ENCODE measurements around the gene WDR20. TPM values are rescaled to one million over a fixed set of nuclear protein-coding genes. Genes with fewer than 3 reads are reported as not detected.
"Not testable (repeated sequence)": the region's sequence is repeated elsewhere in the genome, so short reads cannot be mapped to it uniquely, and the experiment has no call there.

WDR20 gene
- polyA plus RNA-seq, 3 donors = 6.8 to 17.8 (median 8.8) TPM

DNA sequence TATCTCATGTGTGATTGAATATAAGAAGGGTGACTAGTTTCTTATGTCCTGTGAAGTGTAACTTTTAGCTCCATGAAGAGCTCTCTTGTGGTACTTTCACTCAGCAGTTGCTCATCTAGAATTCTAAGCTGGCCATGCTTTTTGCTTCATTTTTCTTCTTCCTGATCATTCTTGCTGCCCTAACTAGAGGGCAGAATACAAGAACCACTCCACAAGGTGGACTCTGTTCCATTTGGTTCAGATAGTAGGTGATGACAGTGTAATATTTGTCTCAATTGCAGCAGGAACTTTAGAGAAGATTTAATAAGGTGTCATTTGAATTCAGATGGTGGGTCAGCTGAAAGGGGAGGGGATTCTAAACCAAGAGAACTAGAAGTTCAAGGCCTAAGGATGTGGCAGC is 17.6 kb downstream of the WDR20 start:
- no peak overlapping the region for H3K27ac ChIP-seq (ENCODE audit: low read depth, low read length)

DNA sequence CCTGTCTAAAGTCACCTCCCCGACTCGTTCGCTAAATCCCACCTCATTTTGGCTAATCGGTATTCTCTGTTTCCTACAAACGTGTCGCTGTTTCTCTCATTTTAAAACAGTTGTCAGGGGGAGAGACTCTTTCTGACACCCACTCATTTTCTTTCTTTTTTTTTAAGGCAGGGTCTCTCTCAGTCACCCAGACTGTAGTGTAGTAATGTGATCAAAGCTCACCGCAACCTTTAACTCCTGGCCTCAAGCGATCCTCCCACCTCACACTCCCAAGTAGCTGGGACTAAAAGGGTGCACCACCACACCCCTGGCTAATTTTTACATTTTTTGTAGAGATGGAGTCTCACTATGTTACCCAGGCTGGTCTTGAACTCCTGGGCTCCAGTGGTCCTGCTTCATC is 19.1 kb downstream of the WDR20 start:
- 93 to 96% (median 95%) methylated on average over 8 of the region's 8 CpGs for WGBS, 3 donors
- no peak overlapping the region for H3K27ac ChIP-seq (ENCODE audit: low read depth, low read length)

DNA sequence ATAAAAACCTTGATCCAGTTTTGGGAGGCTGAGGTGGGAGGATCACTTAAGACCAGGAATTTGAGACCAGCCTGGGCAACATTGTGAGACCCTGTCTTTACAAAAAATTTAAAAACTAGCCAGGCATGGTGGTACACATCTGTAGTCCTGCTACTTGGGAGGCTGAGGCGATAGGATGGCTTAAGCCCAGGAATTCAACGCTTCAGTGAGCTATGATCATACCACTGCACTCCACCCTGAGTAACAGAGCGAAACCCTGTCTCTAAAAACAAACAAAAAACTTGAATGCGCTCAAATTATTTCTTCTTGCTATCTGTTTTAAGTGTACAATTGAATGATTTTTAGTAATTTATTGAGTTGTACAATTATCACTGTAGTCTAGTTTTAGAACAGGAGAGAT is 20.1 kb downstream of the WDR20 start:
- WGBS, 3 donors = 80 to 96% (median 88%) methylated on average over 4 of the region's 4 CpGs
- H3K27ac ChIP-seq (ENCODE audit: low read depth, low read length) = no peak overlapping the region

DNA sequence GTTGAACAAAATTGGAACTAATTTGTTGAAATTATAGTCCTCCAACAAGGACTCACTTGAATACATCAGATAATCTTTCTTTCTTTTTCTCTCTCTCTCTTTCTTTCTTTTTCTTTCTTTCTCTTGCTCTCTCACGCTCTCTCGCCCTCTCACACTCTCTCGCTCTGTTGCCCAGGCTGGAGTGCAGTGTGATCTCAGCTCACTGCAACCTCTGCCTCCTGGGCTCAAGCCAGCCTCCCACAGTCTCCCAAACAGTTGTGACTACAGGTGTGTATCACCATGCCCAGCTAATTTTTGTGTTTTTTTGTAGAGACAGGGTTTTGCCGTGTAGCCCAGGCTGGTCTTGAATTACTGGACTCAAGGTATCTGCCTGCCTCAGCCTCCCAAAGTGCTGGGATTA is 22.8 kb downstream of the WDR20 start:
- H3K27ac ChIP-seq (ENCODE audit: low read depth, low read length) = no peak overlapping the region
- WGBS, 3 donors = 80 to 98% (median 96%) methylated on average over 4 of the region's 4 CpGs

DNA sequence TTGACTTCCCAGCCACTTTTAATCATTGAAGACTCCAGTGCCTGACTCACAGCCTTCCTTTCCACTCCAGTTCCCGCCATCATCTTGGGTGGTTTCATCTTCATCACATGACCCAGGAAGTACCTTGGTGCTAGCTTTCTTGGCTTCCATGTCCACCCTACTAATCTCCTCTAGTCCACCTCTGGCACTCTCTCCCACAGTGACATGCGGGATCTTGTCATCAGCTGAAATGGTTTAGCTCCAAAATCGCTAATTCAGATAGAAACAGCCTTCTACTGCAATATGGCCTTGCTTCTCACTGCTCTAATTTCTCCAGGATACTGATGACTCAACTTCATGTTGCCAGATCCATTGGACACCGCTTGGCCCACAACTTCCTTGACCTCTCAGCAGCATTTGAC is 24.5 kb downstream of the WDR20 start:
- H3K27ac ChIP-seq (ENCODE audit: low read depth, low read length) = no peak overlapping the region
- 81 to 94% (median 90%) methylated on average over 4 of the region's 4 CpGs for whole genome bisulfite sequencing, 3 donors

DNA sequence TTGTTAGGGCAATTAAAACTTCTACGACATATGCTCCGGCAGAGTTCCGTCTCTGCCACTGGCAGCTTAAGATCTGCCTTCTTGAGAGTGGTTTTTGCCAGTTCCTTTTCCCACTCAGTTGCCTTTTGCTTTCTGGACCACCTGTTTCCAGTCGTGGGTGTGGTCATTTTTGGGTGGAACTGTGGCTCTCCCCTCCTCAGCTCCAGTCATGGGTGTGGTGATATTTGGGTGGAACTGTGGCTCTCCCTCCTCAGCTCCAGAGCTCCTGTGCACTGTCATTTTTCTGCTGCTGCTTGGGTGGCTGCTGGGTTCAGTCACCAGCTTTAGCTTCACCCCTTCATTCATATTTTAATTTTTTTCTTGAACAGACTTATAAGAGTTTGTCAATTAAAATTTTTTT is 25.3 kb downstream of the WDR20 start:
- H3K27ac ChIP-seq (ENCODE audit: low read depth, low read length) = no peak overlapping the region
- WGBS, 3 donors = 82 to 89% (median 86%) methylated on average over 4 of the region's 4 CpGs

DNA sequence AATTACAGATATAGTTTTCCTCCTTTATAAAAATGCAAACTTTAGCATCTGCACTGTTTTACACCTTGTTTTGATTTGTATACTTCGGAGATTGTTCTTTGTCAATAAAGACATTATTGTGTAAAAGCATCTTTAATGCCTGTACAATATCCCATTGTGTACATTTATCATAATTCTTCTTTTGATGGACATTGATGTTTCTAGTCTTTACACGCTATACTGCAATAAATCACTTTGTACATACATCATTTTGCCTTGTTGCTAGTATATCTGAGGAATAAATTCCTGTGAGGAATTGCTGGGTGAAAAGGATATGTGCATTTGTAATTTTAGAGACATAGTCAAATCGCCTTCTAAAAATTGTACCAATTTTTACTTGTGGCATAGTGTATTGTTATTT is 30.4 kb downstream of the WDR20 start:
- H3K27ac ChIP-seq (ENCODE audit: low read depth, low read length) = no peak overlapping the region
- 94 to 96% (median 95%) methylated on average over 3 of the region's 3 CpGs for WGBS, 3 donors

DNA sequence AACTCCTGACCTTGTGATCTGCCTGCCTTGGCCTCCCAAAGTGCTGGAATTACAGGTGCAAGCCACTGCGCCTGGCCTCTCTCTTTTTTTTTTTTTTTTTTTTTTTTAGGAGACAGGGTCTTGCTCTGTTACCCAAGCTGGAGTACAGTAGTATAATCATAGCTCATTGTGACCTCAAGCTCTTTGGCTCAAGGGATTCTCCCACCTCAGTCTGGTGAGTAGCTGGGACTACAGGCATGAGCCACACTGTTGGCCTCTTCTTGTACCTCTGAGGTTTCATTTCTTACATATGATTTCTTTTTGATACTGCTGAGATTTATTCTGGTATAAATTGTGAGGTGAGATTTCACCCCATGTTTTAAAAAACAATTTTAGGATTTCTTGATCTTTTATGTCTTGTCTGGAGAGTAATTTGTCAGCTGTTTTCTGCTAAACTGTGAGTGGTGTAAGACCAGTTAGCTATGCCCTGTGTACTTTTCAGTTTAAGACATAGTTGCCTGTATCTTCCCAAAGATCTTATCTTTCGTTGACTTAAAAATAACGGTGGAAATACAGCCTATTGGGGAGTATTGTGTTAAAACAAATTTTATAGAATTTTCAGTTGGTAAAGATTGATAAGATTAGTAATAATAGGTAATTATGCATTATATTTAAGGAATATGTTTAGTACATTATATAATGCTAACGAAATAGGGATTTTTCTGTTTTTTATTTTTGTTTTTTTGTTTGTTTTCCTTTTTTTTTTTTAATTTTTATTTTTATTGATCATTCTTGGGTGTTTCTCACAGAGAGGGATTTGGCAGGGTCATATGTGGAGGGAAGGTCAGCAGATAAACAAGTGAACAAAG is 31.7 kb downstream of the WDR20 start:
- WGBS, 3 donors = 58 to 86% (median 78%) methylated on average over 4 of the region's 4 CpGs
- no peak overlapping the region for H3K27ac ChIP-seq (ENCODE audit: low read depth, low read length)

DNA sequence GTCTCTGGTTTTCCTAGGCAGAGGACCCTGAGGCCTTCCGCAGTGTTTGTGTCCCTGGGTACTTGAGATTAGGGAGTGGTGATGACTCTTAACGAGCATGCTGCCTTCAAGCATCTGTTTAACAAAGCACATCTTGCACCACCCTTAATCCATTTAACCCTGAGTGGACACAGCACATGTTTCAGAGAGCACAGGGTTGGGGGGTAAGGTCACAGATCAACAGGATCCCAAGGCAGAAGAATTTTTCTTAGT is 32.2 kb downstream of the WDR20 start:
- 71 to 90% methylated on average over 1 of the region's 2 CpGs; no CpG with 5 or more reads in 1 of the 3 donors for WGBS, 3 donors
- not testable (repeated sequence) for H3K27ac ChIP-seq (ENCODE audit: low read depth, low read length)

DNA sequence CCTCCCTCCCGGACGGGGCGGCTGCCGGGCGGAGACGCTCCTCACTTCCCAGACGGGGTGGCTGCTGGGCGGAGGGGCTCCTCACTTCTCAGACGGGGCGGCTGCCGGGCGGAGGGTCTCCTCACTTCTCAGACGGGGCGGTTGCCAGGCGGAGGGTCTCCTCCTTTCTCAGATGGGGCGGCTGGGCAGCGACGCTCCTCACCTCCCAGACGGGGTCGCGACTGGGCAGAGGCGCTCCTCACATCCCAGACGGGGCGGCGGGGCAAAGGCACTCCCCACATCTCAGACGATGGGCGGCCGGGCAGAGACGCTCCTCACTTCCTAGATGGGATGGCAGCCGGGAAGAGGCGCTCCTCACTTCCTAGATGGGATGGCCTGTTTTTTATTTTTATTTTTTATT is 33.0 kb downstream of the WDR20 start:
- H3K27ac ChIP-seq (ENCODE audit: low read depth, low read length) = not testable (repeated sequence)
- 96 to 100% (median 100%) methylated on average over 5 to 19 of the region's 31 CpGs for WGBS, 3 donors

DNA sequence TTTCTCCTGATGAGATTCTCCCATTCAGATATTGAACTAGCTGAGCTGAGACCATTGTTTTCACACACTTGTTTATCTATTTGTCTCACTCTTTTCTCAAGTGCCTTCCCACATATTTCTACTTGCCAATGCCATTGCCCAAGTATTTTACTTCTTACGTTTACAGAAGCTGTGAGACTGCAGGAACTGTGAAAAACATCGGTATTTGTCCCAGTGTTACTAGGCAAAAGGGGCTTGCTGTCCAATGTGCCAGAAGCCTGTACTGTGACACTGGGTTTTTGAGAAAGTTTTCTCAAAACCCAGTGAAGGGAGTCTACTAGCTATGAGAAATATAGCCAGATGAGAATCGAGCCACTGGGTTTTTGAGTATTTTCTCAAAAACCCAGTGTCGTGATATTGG is 37.5 kb downstream of the WDR20 start:
- H3K27ac ChIP-seq (ENCODE audit: low read depth, low read length) = no peak overlapping the region
- 75 to 82% (median 81%) methylated on average over 4 of the region's 4 CpGs for WGBS, 3 donors

DNA sequence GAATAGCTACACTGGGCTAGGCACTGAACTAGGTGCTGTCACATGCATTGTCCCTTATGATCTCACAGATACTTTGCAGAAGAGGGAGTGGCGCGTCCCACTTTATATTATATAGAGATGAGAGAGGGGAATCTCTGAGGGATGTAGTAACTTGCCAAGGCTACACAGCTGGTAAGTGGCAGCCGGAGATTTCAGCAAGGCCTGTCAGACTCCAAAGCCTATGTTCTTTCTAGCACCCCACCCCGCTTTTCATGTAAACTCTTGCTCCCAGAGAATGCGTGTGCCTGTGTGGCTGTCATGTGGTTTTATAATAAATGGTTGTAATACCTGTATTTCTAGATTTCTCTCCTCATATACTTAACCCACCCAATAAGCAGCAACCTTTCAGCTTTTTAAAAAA is 39.1 kb downstream of the WDR20 start:
- H3K27ac ChIP-seq (ENCODE audit: low read depth, low read length) = no peak overlapping the region
- WGBS, 3 donors = 83 to 94% (median 92%) methylated on average over 5 of the region's 5 CpGs

DNA sequence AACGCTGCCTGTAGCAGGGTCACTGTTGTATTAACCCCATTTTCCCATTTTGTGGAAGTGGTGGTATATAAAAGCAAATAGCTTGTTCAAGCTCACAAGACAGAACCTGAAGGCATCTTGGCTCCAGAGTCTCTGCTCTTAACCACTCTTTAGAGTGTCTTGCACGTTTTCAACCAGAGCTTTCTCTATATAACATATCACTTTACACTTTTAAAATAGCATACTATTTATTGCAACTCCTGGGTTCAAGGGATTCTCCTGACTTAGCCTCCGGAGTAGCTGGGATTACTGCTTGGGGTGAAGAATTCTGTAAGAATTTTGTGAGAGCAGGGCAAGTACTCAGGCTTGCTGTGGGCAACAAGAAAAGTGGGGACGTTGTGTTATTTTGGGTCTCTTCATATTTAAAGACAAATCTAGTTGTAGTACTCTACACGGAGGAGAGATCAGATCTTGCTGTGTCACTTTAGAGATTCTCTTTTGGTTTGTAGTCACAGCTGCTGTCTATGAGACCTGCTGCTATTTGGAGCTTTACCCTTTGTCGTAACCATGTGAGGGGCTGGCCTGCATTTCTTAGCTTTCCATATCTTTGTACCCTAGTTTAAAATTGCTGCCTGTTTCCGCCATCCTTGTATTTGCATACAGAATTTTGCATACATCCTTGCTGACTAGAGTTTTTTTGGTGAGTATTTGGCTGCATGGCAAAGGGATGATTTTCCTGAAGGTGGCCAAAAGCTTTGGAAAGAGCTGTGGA is 40.7 kb downstream of the WDR20 start:
- WGBS, 3 donors = 69 to 88% (median 72%) methylated on average over 7 of the region's 7 CpGs
- no peak overlapping the region for H3K27ac ChIP-seq (ENCODE audit: low read depth, low read length)

DNA sequence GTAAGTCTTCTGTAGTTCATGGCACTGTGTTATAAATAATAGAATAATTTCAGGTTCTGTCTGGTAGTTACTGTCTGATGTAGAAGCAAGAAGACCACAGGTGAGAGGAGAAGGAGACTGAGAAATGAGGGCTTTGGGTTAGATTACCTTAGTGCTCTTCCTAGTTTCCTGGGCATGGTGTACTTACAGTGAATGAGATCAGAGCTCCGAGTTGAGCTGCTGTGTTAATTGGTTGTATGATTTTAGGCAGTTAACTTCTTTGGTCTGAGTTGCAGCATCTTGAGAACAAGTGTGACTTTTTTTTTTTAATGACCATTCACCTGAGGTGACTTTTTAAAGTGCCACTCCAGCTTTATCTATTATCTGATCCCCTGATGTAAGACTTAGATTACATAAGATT is 41.5 kb downstream of the WDR20 start:
- 75 to 87% (median 85%) methylated on average over 1 of the region's 1 CpG for WGBS, 3 donors
- no peak overlapping the region for H3K27ac ChIP-seq (ENCODE audit: low read depth, low read length)

DNA sequence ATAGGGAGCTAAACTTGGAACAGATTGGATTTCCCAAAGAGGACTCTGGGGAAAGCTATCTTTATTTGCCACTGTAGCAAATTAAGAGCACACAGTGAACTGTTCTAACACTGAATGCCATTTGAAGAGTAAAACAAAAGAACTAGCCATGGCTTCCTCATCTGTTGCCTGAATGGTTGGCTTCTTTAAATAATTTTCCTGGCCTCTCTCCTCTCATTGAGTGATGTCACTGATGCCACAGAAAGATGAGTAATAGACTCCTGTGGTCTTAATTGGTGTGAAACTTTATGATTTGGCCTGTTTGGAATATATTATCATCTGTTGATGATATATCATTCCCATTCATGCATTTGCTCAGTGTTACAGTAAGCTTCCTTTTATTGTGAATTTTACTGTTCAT is 42.5 kb downstream of the WDR20 start:
- no peak overlapping the region for H3K27ac ChIP-seq (ENCODE audit: low read depth, low read length)

DNA sequence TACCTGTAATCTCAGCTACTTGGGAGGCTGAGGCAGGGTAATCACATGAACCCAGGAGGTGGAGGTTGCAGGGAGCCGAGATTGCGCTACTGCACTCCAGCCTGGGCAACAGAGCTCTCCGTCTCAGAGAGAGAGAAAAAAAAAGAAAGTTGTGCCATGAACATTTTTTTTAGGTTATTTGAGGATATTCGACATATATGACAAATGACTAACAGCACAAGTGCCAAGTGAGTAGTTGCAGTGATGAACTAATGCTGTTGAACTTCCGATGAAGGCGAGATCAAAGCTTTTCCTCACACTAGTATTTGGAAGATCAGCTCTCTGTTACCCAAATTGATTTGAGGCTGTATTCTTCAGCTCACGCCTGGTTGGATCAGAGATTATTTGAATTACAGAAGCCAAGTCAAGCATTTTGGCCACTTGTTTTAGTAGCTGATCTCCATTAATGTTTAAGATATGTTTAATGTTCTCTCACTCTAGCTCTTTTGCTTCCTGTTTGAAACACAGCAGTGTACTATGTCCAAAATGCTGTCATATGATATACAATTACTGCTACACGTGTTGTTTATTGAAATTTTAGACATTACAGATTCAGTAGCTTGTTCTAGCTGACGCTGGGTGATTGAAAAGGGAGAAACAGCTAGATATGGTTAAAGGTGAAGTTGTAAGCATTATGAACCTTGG is 43.4 kb downstream of the WDR20 start:
- H3K27ac ChIP-seq (ENCODE audit: low read depth, low read length) = no peak overlapping the region
- 69 to 76% (median 71%) methylated on average over 9 of the region's 9 CpGs for WGBS, 3 donors

DNA sequence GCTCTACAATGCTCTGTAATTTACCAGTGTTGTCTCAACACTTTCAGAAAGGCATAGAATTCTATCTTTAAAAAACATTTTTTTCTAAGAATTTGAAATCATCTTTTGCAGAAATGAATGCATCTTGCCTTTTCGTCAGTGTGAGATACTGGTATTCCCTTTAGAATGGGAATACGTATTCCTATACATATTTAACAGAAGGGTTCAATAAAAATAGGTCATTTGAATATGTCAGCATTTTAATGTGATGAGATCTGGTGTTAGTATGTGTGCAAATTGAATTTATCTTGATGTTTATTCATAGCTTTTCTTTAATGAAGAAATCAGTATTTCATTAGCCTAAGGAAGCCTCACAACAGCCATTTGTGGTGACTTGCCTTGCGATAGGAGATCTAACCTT is 44.2 kb downstream of the WDR20 start:
- 94 to 97% (median 96%) methylated on average over 3 of the region's 3 CpGs for whole genome bisulfite sequencing, 3 donors
- no peak overlapping the region for H3K27ac ChIP-seq (ENCODE audit: low read depth, low read length)

DNA sequence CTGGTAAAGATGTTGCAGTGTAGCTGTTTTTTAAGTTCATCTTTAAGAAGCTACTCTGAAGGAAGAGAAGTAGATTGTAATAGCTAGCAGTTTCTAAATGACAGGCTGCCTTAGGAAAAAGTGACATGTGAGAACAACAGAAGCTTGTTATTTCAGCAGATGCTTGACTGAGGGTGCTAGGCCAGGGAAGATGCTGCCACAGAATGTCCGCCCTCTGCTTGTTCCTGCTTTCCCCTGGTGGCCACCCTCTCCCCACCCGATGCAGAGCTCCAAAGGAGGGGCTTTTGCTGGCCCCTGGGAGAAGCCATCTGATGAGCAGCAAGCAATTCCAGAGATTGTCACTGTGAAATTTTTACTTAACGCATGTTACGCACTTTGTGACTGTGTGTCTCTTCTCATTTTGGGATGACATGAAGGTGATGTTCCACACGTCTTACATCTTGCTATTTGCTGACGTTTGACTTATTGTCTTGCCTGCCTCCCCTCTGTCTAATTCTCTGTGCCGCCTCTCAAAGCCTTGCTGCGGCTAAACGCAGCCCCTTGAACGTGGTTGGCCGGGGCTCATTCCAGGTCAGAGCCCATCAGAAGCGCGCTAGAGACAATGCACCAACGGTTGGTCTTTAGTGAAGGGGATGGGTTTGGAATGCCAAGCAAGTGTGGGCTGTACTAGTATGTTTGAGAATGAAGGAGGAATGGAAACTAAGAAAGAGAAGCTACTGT is 44.8 kb downstream of the WDR20 start:
- no peak overlapping the region for H3K27ac ChIP-seq (ENCODE audit: low read depth, low read length)
- 87 to 88% (median 88%) methylated on average over 14 of the region's 14 CpGs for WGBS, 3 donors

DNA sequence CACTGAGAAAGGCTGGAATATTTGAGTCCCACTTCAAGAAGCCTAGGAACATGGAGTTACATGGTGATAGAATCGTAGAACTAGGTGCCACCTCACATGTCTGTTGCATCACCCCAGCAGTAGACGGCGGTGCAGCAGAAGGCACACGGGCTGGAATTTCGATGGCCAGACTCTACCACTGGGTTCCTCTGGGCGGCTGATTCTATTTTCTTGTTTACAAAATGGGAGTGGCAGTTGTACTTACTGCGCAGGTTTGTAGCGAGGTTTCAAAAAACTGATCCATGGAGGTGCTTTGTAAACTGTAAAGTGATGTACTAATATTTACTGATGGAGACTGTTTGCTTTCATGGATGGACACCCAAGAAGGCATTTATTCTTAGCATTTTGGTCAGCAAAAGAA is 45.7 kb downstream of the WDR20 start:
- WGBS, 3 donors = 76 to 88% (median 84%) methylated on average over 8 of the region's 8 CpGs
- H3K27ac ChIP-seq (ENCODE audit: low read depth, low read length) = no peak overlapping the region

All from adipose tissue (tissue), 3 donors.